ENCODE data around the gene RIPK3.

DNA sequence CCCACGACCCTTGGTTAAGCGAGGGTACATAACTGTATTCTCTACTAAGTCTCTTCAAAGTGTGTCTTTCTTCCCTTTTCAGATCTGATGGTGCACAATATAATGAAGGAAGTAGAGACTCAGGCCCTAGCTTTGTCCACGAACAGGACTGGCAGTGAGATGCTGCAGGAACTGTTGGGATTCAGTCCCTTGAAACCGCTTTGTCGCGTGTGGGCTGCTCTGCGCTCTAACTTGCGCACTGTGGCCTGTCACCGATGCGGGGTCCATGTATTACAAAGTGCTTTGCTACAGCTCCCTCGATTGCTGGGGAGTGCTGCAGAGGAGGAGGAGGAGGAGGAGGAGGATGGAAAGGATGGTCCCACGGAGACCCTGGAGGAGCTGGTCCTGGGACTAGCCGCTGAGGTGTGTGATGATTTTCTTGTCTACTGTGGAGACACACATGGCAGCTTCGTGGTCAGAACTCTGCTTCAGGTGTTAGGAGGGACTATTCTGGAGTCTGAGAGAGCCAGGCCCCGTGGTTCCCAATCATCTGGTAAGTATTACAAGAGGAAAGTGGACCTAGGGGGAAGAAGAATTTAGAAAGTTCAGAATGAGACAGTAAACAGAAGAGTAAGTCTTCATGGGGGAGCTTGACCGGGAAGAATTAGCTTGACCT lies 39.3 kb downstream of the RIPK3 start:
- TF ChIP-seq, protein P1, sequence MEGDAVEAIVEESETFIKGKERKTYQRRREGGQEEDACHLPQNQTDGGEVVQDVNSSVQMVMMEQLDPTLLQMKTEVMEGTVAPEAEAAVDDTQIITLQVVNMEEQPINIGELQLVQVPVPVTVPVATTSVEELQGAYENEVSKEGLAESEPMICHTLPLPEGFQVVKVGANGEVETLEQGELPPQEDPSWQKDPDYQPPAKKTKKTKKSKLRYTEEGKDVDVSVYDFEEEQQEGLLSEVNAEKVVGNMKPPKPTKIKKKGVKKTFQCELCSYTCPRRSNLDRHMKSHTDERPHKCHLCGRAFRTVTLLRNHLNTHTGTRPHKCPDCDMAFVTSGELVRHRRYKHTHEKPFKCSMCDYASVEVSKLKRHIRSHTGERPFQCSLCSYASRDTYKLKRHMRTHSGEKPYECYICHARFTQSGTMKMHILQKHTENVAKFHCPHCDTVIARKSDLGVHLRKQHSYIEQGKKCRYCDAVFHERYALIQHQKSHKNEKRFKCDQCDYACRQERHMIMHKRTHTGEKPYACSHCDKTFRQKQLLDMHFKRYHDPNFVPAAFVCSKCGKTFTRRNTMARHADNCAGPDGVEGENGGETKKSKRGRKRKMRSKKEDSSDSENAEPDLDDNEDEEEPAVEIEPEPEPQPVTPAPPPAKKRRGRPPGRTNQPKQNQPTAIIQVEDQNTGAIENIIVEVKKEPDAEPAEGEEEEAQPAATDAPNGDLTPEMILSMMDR (IDR thresholded peaks at IDR 0.05), result no peak
- TF ChIP-seq EP300 (IDR thresholded peaks at IDR 0.05), result no peak
- no peak for TF ChIP-seq POLR2A (IDR thresholded peaks at IDR 0.05)
- TF ChIP-seq POLR2AphosphoS5 (IDR thresholded peaks at IDR 0.05), result no peak
